ENCODE results near the gene SPATA31A6. TPM values are rescaled to one million over a fixed set of nuclear protein-coding genes. Genes with fewer than 3 reads are reported as not detected.

Gene SPATA31A6
- not detected in 2 replicates for total RNA-seq

DNA sequence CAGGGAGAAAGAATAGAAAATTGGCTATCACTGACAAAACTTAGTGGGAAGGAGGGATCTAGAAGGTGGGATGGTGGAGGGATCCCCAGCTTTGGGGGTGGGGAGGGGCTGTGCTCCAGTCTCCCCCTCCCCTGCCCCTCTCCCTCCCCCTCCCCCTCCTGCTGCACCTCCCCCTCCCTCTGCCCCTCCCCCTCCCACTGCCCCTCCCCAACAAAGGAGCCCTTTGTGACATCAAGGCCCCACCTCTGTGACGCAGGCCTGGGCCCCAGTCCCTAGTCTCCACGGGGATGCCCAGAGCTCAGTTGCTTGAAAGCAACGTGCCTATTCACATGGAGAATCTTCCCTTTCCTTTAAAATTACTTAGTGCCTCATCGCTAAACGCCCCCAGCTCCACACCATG lies at the start of gene SPATA31A6:
SPATA31A6 (plus strand) TSS at position 301 of the 400 bp plus-strand sequence; CDS start at position 330, 29 bp downstream.

Other genes starting within 250 kb of the SPATA31A6 start
- 19.0 and 22.2 TPM in 2 replicates for gene CNTNAP3B, start 54.2 kb upstream of the SPATA31A6 start, total RNA-seq